Erythroblast (primary cell): Measurements from ENCODE around the gene MEGF11.

Source experiments
- GATA1 ChIP-seq: IDR thresholded peaks from 2 replicates; pipeline ENCODE4 v1.6.1; 2011; ENCODE audit warnings: low read depth, mild to moderate bottlenecking, control low read depth, low read length, moderate library complexity
- POLR2A ChIP-seq: IDR thresholded peaks from 2 replicates; pipeline ENCODE4 v1.6.1; 2011; ENCODE audit warnings: mild to moderate bottlenecking, low read length

- TF ChIP-seq POLR2A (no peak), GATA1 (no peak)
Observed at GRCh38 chr15:66291816-66292570, 38.4 kb upstream of the MEGF11 start.
